Smooth muscle cell (in vitro differentiated cells): ENCODE measurements around the gene MYL4. TPM values are rescaled to one million over a fixed set of nuclear protein-coding genes. Genes with fewer than 3 reads are reported as not detected.
A peak's percentile ranks its signal among the peaks of the same experiment; 100 is the strongest.

Experiments used
- DNase-seq: peaks from one replicate; lab custom pipeline; 2025; ENCODE audit not compliant: unreplicated experiment; lab: John Stamatoyannopoulos, UW
- H2AFZ ChIP-seq: fragments of 200-600 bp; sonication (generic); 2 replicates; pipeline ENCODE4 v1.6.0; 2016; ENCODE audit warnings: antibody characterized with exemption, low read depth, mild to moderate bottlenecking
- H3F3A ChIP-seq: fragments of 200-600 bp; sonication (generic); 2 replicates; pipeline ENCODE4 v1.6.0; 2017; ENCODE audit warnings: antibody characterized with exemption, low read depth
- H3K27ac ChIP-seq: fragments of 200-600 bp; sonication (generic); 2 replicates; pipeline ENCODE4 v1.5.1; 2016; ENCODE audit warnings: low read depth, mild to moderate bottlenecking
- H3K27me3 ChIP-seq: fragments of 200-600 bp; sonication (generic); 2 replicates; pipeline ENCODE4 v1.6.1; 2016; ENCODE audit warnings: low read depth, mild to moderate bottlenecking
- H3K36me3 ChIP-seq: fragments of 200-600 bp; sonication (generic); 2 replicates; pipeline ENCODE4 v1.5.1; 2016; ENCODE audit warnings: low read depth
- H3K4me1 ChIP-seq: fragments of 200-600 bp; sonication (generic); 2 replicates; pipeline ENCODE4 v1.5.1; 2016; ENCODE audit warnings: low read depth
- H3K4me2 ChIP-seq: fragments of 200-600 bp; sonication (generic); 2 replicates; pipeline ENCODE4 v1.6.0; 2016; ENCODE audit warnings: mild to moderate bottlenecking
- H3K4me3 ChIP-seq: fragments of 200-600 bp; sonication (generic); 2 replicates; pipeline ENCODE4 v1.5.1; 2016; ENCODE audit warnings: mild to moderate bottlenecking
- H3K79me2 ChIP-seq: fragments of 200-600 bp; sonication (generic); 2 replicates; pipeline ENCODE4 v1.6.0; 2016; ENCODE audit warnings: low read depth, mild to moderate bottlenecking
- H3K9ac ChIP-seq: fragments of 200-600 bp; sonication (generic); 2 replicates; pipeline ENCODE4 v1.6.0; 2016; ENCODE audit warnings: low read depth
- H3K9me3 ChIP-seq: fragments of 200-600 bp; sonication (generic); replicated peaks from 2 replicates; pipeline ENCODE4 v1.5.1; 2016; ENCODE audit warnings: low read depth
- H4K20me1 ChIP-seq: fragments of 200-600 bp; sonication (generic); 2 replicates; pipeline ENCODE4 v1.6.0; 2016; ENCODE audit warnings: low read depth
- CTCF ChIP-seq: fragments of 200-600 bp; sonication (generic); IDR thresholded peaks from 2 replicates; pipeline ENCODE4 v1.5.1; 2017; ENCODE audit warnings: borderline replicate concordance, mild to moderate bottlenecking, antibody characterized with exemption; ENCODE audit not compliant: insufficient read depth, poor library complexity, severe bottlenecking
- WGBS: methylation state at CpG from one replicate; pipeline ENCODE4 v1.1.7; 2016; ENCODE audit warnings: low lambda C conversion rate; 5-methylcytosine and 5-hydroxymethylcytosine counted together
- polyA plus RNA-seq: library from polyadenylated mRNA; unstranded; fragments of >200 nt; fragmentation: Nextera tagmentation; extraction: Ambion mirVana; gene quantifications from 2 replicates; pipeline ENCODE4 v1.2.1, GENCODE V29; 2016
- total RNA-seq: library from RNA; depleted of rRNA; stranded (reverse); fragments of >200 nt; gene quantifications from 2 replicates; pipeline ENCODE4 v1.2.3, GENCODE V29; 2014

Gene MYL4
- total RNA-seq, result 6.5 and 8.3 TPM in 2 replicates
- polyA plus RNA-seq, result 6.5 and 7.7 TPM in 2 replicates

GRCh38 chr17:47208744-47209488 is at the start of gene MYL4:
Gene MYL4, plus strand, starts transcription at chr17:47209348. Its CDS starts 75 bp downstream, at chr17:47209423.
- H2AFZ ChIP-seq, result peak within 1 kb of the TSS; percentile 31
- WGBS, result 44% methylated on average over 6 of the region's 6 CpGs
- no peaks in the 10 kb centered on the region for H3K36me3 ChIP-seq
- DNase-seq, result no peak
- peaks cover 15% of the 10 kb centered on the region for H3F3A ChIP-seq
- peaks cover 13% of the 10 kb centered on the region for H3K4me1 ChIP-seq
- no peaks in the 10 kb centered on the region for H4K20me1 ChIP-seq
- H3K27ac ChIP-seq, result no peak within 1 kb of the TSS
- no peak within 1 kb of the TSS for H3K4me3 ChIP-seq
- H3K9me3 ChIP-seq, result no peaks in the 10 kb centered on the region
- peak within 1 kb of the TSS; percentile 5 for H3K4me2 ChIP-seq
- H3K27me3 ChIP-seq, result no peaks in the 10 kb centered on the region
- no peak within 1 kb of the TSS for H3K9ac ChIP-seq
- H3K79me2 ChIP-seq, result no peaks in the 10 kb centered on the region
- no peak for TF ChIP-seq CTCF

- Histone ChIP-seq H3K36me3 (peaks cover 11% of the 10 kb centered on the region), H3K79me2 (peaks cover 9% of the 10 kb centered on the region), H3K4me1 (no peaks in the 10 kb centered on the region), H3K9me3 (no peaks in the 10 kb centered on the region), H3K4me3 (no peak overlapping the region), H3K4me2 (no peak overlapping the region), H3F3A (no peaks in the 10 kb centered on the region), H3K27ac (no peak overlapping the region), H4K20me1 (peaks cover 46% of the 10 kb centered on the region), H3K9ac (no peak overlapping the region), H3K27me3 (no peaks in the 10 kb centered on the region), H2AFZ (no peak overlapping the region)
- no peak for DNase-seq
- 94% methylated on average over 2 of the region's 2 CpGs for WGBS
- TF ChIP-seq CTCF, result no peak
Observed at GRCh38 chr17:47162013-47162622, 47.0 kb upstream of the MYL4 start.

GRCh38 chr17:47164263-47164662 is 44.9 kb upstream of the MYL4 start:
- Histone ChIP-seq H3K36me3 (no peaks in the 10 kb centered on the region), H3K4me1 (no peaks in the 10 kb centered on the region), H3K4me2 (no peak overlapping the region), H3K27ac (no peak overlapping the region), H3K79me2 (peaks cover 18% of the 10 kb centered on the region), H4K20me1 (peaks cover 57% of the 10 kb centered on the region), H3K9me3 (no peaks in the 10 kb centered on the region), H3K27me3 (no peaks in the 10 kb centered on the region), H3K9ac (no peak overlapping the region), H3K4me3 (no peak overlapping the region), H3F3A (no peaks in the 10 kb centered on the region), H2AFZ (no peak overlapping the region)
- DNase-seq, result no peak
- TF ChIP-seq CTCF, result no peak
- WGBS, result 97% methylated on average over 5 of the region's 5 CpGs
